OCI-LY3 (cell line): ENCODE results near the gene MAGEA8.

Source experiments
- H2AFZ ChIP-seq: fragments of 200-600, 300-600 bp; shearing (Covaris generic); 2 replicates; pipeline ENCODE4 v1.6.0; 2014; ENCODE audit warnings: antibody characterized with exemption, low read depth, low read length
- H3K27ac ChIP-seq: fragments of 200-600, 300-600 bp; sonication (generic); 2 replicates; pipeline ENCODE4 v1.5.1; 2014; ENCODE audit warnings: mild to moderate bottlenecking, low read length, moderate library complexity, mixed read lengths
- H3K27me3 ChIP-seq: fragments of 200-600, 300-600 bp; sonication (generic); 2 replicates; pipeline ENCODE4 v1.6.1; 2014; ENCODE audit warnings: low read depth, low read length, mixed read lengths
- H3K36me3 ChIP-seq: fragments of 200-600, 300-600 bp; sonication (generic); replicated peaks from 2 replicates; pipeline ENCODE3; 2014; ENCODE audit warnings: low read depth, low read length, mixed read lengths
- H3K4me1 ChIP-seq: fragments of 300-600, 200-600 bp; sonication (generic); 2 replicates; pipeline ENCODE4 v1.6.1; 2014; ENCODE audit warnings: low read length, mixed read lengths
- H3K4me2 ChIP-seq: fragments of 200-600, 300-600 bp; sonication (generic); 2 replicates; pipeline ENCODE4 v1.6.1; 2014; ENCODE audit warnings: low read length, mixed read lengths
- H3K4me3 ChIP-seq: fragments of 300-600, 200-600 bp; sonication (generic); 2 replicates; pipeline ENCODE4 v1.5.1; 2014; ENCODE audit warnings: antibody characterized with exemption, mild to moderate bottlenecking, low read length, moderate library complexity
- H3K79me2 ChIP-seq: fragments of 300-600, 200-600 bp; shearing (Covaris generic); 2 replicates; pipeline ENCODE4 v1.6.1; 2014; ENCODE audit warnings: mild to moderate bottlenecking, low read length, mixed read lengths
- H3K9ac ChIP-seq: fragments of 300-600, 200-600 bp; shearing (Covaris generic); 2 replicates; pipeline ENCODE4 v1.6.0; 2014; ENCODE audit warnings: mild to moderate bottlenecking, low read length, moderate library complexity
- H3K9me3 ChIP-seq: fragments of 200-600, 300-600 bp; shearing (Covaris generic); 2 replicates; pipeline ENCODE4 v1.6.1; 2014; ENCODE audit warnings: low read length, mixed read lengths; ENCODE audit not compliant: insufficient read depth
- H4K20me1 ChIP-seq: fragments of 200-600, 300-600 bp; sonication (generic); 2 replicates; pipeline ENCODE4 v1.6.1; 2016; ENCODE audit warnings: low read length, mixed read lengths; ENCODE audit not compliant: insufficient read depth
- CTCF ChIP-seq: fragments of 200-600, 300-600 bp; sonication (generic); IDR thresholded peaks from 2 replicates; pipeline ENCODE4 v1.5.1; 2014; ENCODE audit warnings: antibody characterized with exemption, low read length, low read depth
- EZH2phosphoT487 ChIP-seq: fragments of 200-600 bp; shearing (Covaris generic); IDR thresholded peaks from 2 replicates; pipeline ENCODE4 v1.6.1; 2018; ENCODE audit warnings: antibody characterized with exemption, mixed run types, low read depth

The MAGEA8 gene

GRCh38 chrX:149848855-149849254, 32.1 kb upstream of the MAGEA8 start:
- Histone ChIP-seq H3K4me2 (no peak overlapping the region), H3K9ac (no peak overlapping the region), H3K4me3 (no peak overlapping the region), H3K36me3 (no peaks in the 10 kb centered on the region), H3K4me1 (0 out of 2 replicates have a peak, but pooled peaks cover 4% of the 10 kb centered on the region), H2AFZ (no peak overlapping the region), H3K79me2 (no peaks in the 10 kb centered on the region), H3K27ac (no peak overlapping the region), H3K27me3 (no peaks in the 10 kb centered on the region), H4K20me1 (no peaks in the 10 kb centered on the region), H3K9me3 (no peaks in the 10 kb centered on the region)
- TF ChIP-seq EZH2phosphoT487 (no peak), CTCF (no peak)

GRCh38 chrX:149849787-149850186, 31.2 kb upstream of the MAGEA8 start:
- no peak overlapping the region for H2AFZ ChIP-seq
- H3K27me3 ChIP-seq: no peaks in the 10 kb centered on the region
- no peak overlapping the region for H3K4me3 ChIP-seq
- H4K20me1 ChIP-seq: no peaks in the 10 kb centered on the region
- no peak overlapping the region for H3K9ac ChIP-seq
- H3K4me2 ChIP-seq: no peak overlapping the region
- no peaks in the 10 kb centered on the region for H3K9me3 ChIP-seq
- H3K27ac ChIP-seq: no peak overlapping the region
- no peaks in the 10 kb centered on the region for H3K36me3 ChIP-seq
- no peak for TF ChIP-seq CTCF
- TF ChIP-seq EZH2phosphoT487: no peak
- H3K79me2 ChIP-seq: no peaks in the 10 kb centered on the region
- H3K4me1 ChIP-seq: 0 out of 2 replicates have a peak, but pooled peaks cover 4% of the 10 kb centered on the region

- Histone ChIP-seq H3K4me2 (no peak overlapping the region), H3K4me1 (no peaks in the 10 kb centered on the region), H3K79me2 (no peaks in the 10 kb centered on the region), H3K27ac (no peak overlapping the region), H3K36me3 (no peaks in the 10 kb centered on the region), H3K9me3 (no peaks in the 10 kb centered on the region), H2AFZ (no peak overlapping the region), H3K9ac (no peak overlapping the region), H3K27me3 (no peaks in the 10 kb centered on the region), H4K20me1 (no peaks in the 10 kb centered on the region), H3K4me3 (no peak overlapping the region)
- TF ChIP-seq CTCF: no peak
- no peak for TF ChIP-seq EZH2phosphoT487
Measured at GRCh38 chrX:149851864-149852263, 29.1 kb upstream of the MAGEA8 start.

- no peak overlapping the region for H2AFZ ChIP-seq
- no peak for TF ChIP-seq CTCF
- TF ChIP-seq EZH2phosphoT487: no peak
- H3K9me3 ChIP-seq: no peaks in the 10 kb centered on the region
- H3K36me3 ChIP-seq: no peaks in the 10 kb centered on the region
- no peak overlapping the region for H3K4me3 ChIP-seq
- no peaks in the 10 kb centered on the region for H3K27me3 ChIP-seq
- H4K20me1 ChIP-seq: no peaks in the 10 kb centered on the region
- H3K9ac ChIP-seq: no peak overlapping the region
- no peak overlapping the region for H3K4me2 ChIP-seq
- H3K4me1 ChIP-seq: no peaks in the 10 kb centered on the region
- H3K79me2 ChIP-seq: no peaks in the 10 kb centered on the region
- no peak overlapping the region for H3K27ac ChIP-seq
Measured at GRCh38 chrX:149853925-149854324, 27.1 kb upstream of the MAGEA8 start.
